DOHH2 (cell line): Measurements from ENCODE around the gene CTNS.

ENCODE experiments used
- H3F3A ChIP-seq: fragments of 200-600 bp; sonication (generic), shearing (Covaris generic); 2 replicates; pipeline ENCODE4 v1.6.0; 2016; ENCODE audit warnings: antibody characterized with exemption, mild to moderate bottlenecking; ENCODE audit not compliant: control insufficient read depth, insufficient read depth
- H3K27ac ChIP-seq: fragments of 200-600 bp; sonication (generic); 2 replicates; pipeline ENCODE4 v1.5.1; 2014; ENCODE audit warnings: low read depth, mild to moderate bottlenecking, low read length, moderate library complexity
- H3K27me3 ChIP-seq: fragments of 200-600 bp; sonication (generic); 2 replicates; pipeline ENCODE4 v1.6.1; 2014; ENCODE audit warnings: mild to moderate bottlenecking, low read length, mixed read lengths; ENCODE audit not compliant: control insufficient read depth
- H3K36me3 ChIP-seq: fragments of 200-600 bp; sonication (generic); 2 replicates; pipeline ENCODE4 v1.6.1; 2014; ENCODE audit warnings: mild to moderate bottlenecking, low read length, moderate library complexity, mixed read lengths; ENCODE audit not compliant: control insufficient read depth
- H3K4me1 ChIP-seq: fragments of 200-600 bp; sonication (generic); 2 replicates; pipeline ENCODE4 v1.6.1; 2014; ENCODE audit warnings: mild to moderate bottlenecking, low read length, mixed read lengths; ENCODE audit not compliant: control insufficient read depth
- H3K4me2 ChIP-seq: fragments of 200-600 bp; sonication (generic); 2 replicates; pipeline ENCODE4 v1.6.0; 2014; ENCODE audit warnings: mild to moderate bottlenecking, low read length, moderate library complexity
- H3K4me3 ChIP-seq: fragments of 200-600 bp; sonication (generic); 2 replicates; pipeline ENCODE4 v1.5.1; 2014; ENCODE audit warnings: mild to moderate bottlenecking, low read length, mixed read lengths
- H3K79me2 ChIP-seq: fragments of 200-600 bp; sonication (generic); 2 replicates; pipeline ENCODE4 v1.6.1; 2014; ENCODE audit warnings: mild to moderate bottlenecking, low read length, mixed read lengths; ENCODE audit not compliant: control insufficient read depth
- H3K9me2 ChIP-seq: fragments of 200-600 bp; sonication (generic); replicated peaks from 2 replicates; pipeline ENCODE4 v1.6.1; 2014; ENCODE audit warnings: mild to moderate bottlenecking, low read length, mixed read lengths; ENCODE audit not compliant: control insufficient read depth
- H3K9me3 ChIP-seq: fragments of 200-600 bp; sonication (generic); 2 replicates; pipeline ENCODE4 v1.6.1; 2014; ENCODE audit warnings: antibody characterized with exemption, low read length, mixed read lengths; ENCODE audit not compliant: control insufficient read depth, insufficient read depth
- H4K20me1 ChIP-seq: fragments of 200-600 bp; sonication (generic); 2 replicates; pipeline ENCODE4 v1.6.0; 2014; ENCODE audit warnings: low read depth, mild to moderate bottlenecking, antibody characterized with exemption, low read length, moderate library complexity; ENCODE audit not compliant: control insufficient read depth, insufficient read depth
- EZH2phosphoT487 ChIP-seq: fragments of 200-600 bp; sonication (generic); IDR thresholded peaks from 2 replicates; pipeline ENCODE4 v1.6.1; 2017; ENCODE audit warnings: borderline replicate concordance, mild to moderate bottlenecking, antibody characterized with exemption, low read length, moderate library complexity, mixed read lengths
- TF ChIP-seq, protein P1 (sequence below): fragments of 200-600 bp; sonication (generic); IDR thresholded peaks from one replicate; pipeline ENCODE4 v1.5.1; 2014; ENCODE audit warnings: antibody characterized with exemption, mild to moderate bottlenecking, low read depth, low read length; ENCODE audit not compliant: poor library complexity, severe bottlenecking

Gene CTNS

DNA sequence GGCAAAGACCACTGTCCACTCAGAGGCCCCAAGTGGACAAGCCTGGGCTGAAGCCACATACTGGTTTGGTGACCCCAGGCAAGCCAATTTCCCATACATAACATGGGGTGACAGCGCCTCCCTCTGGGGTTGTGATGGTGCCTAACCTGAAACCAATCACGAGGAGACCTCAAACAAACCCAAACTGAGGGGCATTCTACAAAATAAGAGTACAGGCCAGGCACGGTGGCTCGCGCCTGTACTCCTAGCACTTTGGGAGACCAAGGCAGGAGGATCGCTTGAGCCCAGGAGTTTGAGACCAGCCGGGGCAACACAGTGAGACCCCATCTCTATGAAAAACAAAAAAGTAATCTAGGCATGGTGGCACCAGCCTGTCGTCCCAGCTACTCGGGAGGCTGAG is 55.8 kb downstream of the CTNS start:
- peak overlapping the region; percentile 71 for H3K4me3 ChIP-seq
- H3K9me3 ChIP-seq: no peaks in the 10 kb centered on the region
- peaks cover 11% of the 10 kb centered on the region for H3F3A ChIP-seq
- no peaks in the 10 kb centered on the region for H3K27me3 ChIP-seq
- peaks cover 5% of the 10 kb centered on the region; the same call in 1 of the 2 replicates for H4K20me1 ChIP-seq
- peak overlapping the region; percentile 57 for H3K4me2 ChIP-seq
- TF ChIP-seq, protein P1, sequence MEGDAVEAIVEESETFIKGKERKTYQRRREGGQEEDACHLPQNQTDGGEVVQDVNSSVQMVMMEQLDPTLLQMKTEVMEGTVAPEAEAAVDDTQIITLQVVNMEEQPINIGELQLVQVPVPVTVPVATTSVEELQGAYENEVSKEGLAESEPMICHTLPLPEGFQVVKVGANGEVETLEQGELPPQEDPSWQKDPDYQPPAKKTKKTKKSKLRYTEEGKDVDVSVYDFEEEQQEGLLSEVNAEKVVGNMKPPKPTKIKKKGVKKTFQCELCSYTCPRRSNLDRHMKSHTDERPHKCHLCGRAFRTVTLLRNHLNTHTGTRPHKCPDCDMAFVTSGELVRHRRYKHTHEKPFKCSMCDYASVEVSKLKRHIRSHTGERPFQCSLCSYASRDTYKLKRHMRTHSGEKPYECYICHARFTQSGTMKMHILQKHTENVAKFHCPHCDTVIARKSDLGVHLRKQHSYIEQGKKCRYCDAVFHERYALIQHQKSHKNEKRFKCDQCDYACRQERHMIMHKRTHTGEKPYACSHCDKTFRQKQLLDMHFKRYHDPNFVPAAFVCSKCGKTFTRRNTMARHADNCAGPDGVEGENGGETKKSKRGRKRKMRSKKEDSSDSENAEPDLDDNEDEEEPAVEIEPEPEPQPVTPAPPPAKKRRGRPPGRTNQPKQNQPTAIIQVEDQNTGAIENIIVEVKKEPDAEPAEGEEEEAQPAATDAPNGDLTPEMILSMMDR: peak; percentile 44
- TF ChIP-seq EZH2phosphoT487: no peak
- H3K79me2 ChIP-seq: peaks cover 71% of the 10 kb centered on the region
- peak overlapping the region; percentile 49 for H3K27ac ChIP-seq
- H3K9me2 ChIP-seq: no peaks in the 10 kb centered on the region
- peaks cover 63% of the 10 kb centered on the region for H3K36me3 ChIP-seq
- H3K4me1 ChIP-seq: peaks cover 71% of the 10 kb centered on the region

DNA sequence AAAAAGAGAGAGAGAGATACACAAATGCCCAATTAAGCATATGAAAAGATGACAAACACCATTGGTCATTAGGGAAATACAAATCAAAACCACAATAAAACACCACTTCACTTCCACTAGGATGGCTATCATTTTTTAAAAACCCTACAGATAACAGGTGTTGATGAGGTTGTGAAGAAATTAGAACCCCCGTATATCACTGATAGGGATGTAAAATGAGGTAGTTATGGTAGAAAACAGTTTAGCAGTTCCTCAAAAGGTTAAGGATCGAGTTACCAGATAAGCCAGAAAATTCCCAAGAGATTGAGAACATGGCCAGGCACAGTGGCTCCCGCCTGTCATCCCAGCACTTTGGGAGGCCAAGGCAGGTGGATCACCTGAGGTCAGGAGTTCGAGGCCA is 56.6 kb downstream of the CTNS start:
- Histone ChIP-seq H3K4me1 (peaks cover 67% of the 10 kb centered on the region), H3K36me3 (peaks cover 61% of the 10 kb centered on the region), H3K4me2 (peak overlapping the region; percentile 57), H3F3A (peaks cover 9% of the 10 kb centered on the region), H3K9me2 (no peaks in the 10 kb centered on the region), H3K27ac (peak overlapping the region; percentile 49), H3K79me2 (peaks cover 71% of the 10 kb centered on the region), H4K20me1 (peaks cover 5% of the 10 kb centered on the region; the same call in 1 of the 2 replicates), H3K27me3 (no peaks in the 10 kb centered on the region), H3K4me3 (peak overlapping the region; percentile 71), H3K9me3 (peaks cover 1% of the 10 kb centered on the region)
- TF ChIP-seq, protein P1: no peak
- no peak for TF ChIP-seq EZH2phosphoT487

DNA sequence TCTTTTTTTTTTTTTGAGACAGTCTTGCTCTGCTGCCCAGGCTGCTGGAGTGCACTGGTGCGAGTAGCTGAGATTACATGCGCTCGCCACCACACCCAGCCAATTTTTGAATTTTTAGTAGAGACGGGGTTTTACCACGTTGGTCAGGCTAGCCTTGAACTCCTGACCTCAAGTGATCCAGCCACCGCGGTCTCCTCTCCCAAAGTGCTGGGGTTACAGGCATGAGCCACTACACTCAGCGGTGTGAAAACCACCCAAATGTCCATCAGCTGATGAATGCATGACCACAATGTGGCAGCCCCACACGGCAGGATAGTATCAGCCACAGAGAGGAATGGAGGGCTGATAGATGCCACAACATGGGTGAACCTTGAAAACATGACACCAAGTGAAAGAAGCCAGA is 57.3 kb downstream of the CTNS start:
- peaks cover 60% of the 10 kb centered on the region for H3K4me1 ChIP-seq
- H3K27ac ChIP-seq: peak overlapping the region; percentile 82
- no peaks in the 10 kb centered on the region for H3K27me3 ChIP-seq
- no peaks in the 10 kb centered on the region for H3K9me2 ChIP-seq
- H3K4me3 ChIP-seq: peak overlapping the region; percentile 92
- H3F3A ChIP-seq: peaks cover 2% of the 10 kb centered on the region; the same call in 1 of the 2 replicates
- TF ChIP-seq, protein P1: no peak
- no peak for TF ChIP-seq EZH2phosphoT487
- peak overlapping the region; percentile 85 for H3K4me2 ChIP-seq
- peaks cover 5% of the 10 kb centered on the region; the same call in 1 of the 2 replicates for H4K20me1 ChIP-seq
- peaks cover 54% of the 10 kb centered on the region for H3K36me3 ChIP-seq
- peaks cover 68% of the 10 kb centered on the region for H3K79me2 ChIP-seq
- H3K9me3 ChIP-seq: peaks cover 5% of the 10 kb centered on the region
